Endothelial cell of hepatic sinusoid (primary cell): ENCODE measurements around the gene SULT4A1.

Experiments used
- in situ Hi-C: cut with HindIII; loops from 2 replicates; pipeline ENCODE4 v1.10.0; 2017; ENCODE audit warnings: low sequenced_read_pairs

The SULT4A1 gene

GRCh38 chr22:43867839-43868635 is 5.7 kb upstream of the SULT4A1 start:
- in situ Hi-C loops = loop anchor here (10.0 kb wide), 1 partner anchor 63 kb away; no protein-coding TSS in a partner anchor

DNA sequence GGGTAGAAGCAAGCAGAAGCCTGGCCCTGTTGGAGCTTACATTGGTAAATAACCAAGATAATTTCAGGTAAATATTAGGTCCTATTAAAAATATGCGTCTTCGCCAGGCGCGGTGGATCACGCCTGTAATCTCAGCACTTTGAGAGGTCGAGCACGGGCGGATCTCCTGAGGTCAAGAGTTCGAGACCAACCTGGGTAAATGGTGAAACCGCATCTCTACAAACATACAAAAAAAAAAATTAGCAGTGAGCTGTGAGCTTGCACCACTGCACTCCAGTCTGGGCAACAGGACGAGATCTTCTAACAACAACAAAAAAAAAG is 529 bp upstream of the SULT4A1 start:
- in situ Hi-C loops = loop anchor here (10.0 kb wide), 1 partner anchor 58 kb away; no protein-coding TSS in a partner anchor

DNA sequence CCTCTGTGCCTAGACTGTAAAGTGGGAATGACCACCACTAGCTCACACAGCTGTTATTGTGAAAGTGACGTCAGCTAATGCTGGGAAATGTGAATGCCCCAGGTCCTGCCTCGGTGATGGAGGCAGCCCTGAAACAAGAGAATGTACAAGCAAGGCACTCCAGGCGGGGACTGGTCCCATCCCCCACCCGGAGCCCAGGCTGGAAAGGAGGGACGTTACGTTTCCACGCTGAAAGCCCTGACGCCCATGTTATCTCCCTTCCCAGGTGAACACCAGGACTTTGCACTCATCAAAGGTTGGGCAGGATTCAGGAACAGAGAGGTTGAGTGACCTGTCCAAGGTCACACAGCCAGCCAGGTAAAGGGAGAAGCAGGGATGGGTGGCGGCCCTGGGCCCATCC is 784 bp downstream of the SULT4A1 start:
- in situ Hi-C loops = loop anchor here (10.0 kb wide), 1 partner anchor 57 kb away; no protein-coding TSS in a partner anchor

GRCh38 chr22:43860831-43861230 is 1.5 kb downstream of the SULT4A1 start:
- in situ Hi-C loops = loop anchor here (10.0 kb wide), 1 partner anchor 56 kb away; no protein-coding TSS in a partner anchor

DNA sequence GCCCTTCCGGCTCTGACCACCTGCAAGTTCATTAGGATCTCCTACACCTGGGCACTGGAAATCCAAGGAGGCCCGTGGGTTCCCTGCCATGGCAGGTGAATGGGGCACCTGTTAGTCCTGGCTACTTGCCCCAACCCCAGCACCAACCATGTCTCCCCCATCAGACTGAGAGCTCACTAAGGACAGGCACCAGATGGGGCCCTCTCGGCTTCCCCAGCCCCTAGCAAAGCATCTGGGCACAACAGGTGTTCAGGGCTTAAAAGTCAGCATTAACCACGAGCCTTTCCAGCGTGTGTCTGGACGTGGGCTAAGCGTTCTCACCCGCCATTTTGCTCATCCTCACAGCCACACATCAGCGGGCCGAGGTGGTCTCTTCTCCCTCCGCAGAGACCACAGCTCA is 2.2 kb downstream of the SULT4A1 start:
- in situ Hi-C loops = loop anchor here (10.0 kb wide), 1 partner anchor 55 kb away; no protein-coding TSS in a partner anchor

DNA sequence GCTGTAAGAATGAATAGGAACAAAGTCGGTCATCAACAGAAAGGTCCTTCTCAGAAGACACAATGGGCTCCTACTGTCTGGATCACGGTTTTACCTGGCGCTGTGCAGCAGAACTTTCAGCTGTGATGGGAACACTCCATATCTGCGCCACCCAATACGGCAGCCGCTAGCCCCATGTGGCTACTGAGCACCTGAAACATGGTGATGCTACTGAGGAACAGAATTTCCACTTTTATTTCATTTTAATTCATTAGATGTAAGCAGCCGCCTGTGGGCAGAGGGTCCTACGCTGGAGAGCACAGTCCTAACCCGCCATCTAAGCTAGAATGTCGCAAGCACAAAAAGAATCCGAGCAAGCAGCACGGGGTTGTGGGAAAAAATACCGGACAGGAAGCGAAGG is 2.7 kb downstream of the SULT4A1 start:
- in situ Hi-C loops = loop anchor here (10.0 kb wide), 1 partner anchor 55 kb away; no protein-coding TSS in a partner anchor

- in situ Hi-C loops = no loop called here
These were observed 3.1 kb downstream of the SULT4A1 start for GRCh38 chr22:43859176-43859575.

- in situ Hi-C loops = no loop called here
These were observed 4.0 kb downstream of the SULT4A1 start for GRCh38 chr22:43858156-43858895.

GRCh38 chr22:43857367-43857766 is 4.9 kb downstream of the SULT4A1 start:
- in situ Hi-C loops = no loop called here

DNA sequence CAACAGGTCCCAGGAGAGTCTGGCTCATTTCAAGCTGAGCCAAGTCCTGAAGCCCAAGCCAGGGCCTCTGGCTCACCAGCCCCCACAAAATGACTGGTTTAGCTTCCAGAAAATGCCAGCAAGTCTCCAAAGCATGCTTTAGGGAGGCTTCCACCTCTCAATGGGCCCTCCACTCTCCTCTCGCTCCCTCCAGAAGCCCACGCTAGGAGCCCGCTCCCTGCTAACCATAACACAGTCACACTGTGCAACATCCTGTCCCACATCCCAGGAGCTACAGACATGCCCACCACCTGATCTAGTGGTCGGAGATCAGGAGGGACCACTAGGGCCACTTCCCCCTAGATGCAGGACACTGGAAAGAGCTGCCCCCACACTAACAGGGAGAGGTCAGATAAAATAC is 6.9 kb downstream of the SULT4A1 start:
- in situ Hi-C loops = no loop called here

GRCh38 chr22:43854786-43855271 is 7.5 kb downstream of the SULT4A1 start:
- in situ Hi-C loops = no loop called here

DNA sequence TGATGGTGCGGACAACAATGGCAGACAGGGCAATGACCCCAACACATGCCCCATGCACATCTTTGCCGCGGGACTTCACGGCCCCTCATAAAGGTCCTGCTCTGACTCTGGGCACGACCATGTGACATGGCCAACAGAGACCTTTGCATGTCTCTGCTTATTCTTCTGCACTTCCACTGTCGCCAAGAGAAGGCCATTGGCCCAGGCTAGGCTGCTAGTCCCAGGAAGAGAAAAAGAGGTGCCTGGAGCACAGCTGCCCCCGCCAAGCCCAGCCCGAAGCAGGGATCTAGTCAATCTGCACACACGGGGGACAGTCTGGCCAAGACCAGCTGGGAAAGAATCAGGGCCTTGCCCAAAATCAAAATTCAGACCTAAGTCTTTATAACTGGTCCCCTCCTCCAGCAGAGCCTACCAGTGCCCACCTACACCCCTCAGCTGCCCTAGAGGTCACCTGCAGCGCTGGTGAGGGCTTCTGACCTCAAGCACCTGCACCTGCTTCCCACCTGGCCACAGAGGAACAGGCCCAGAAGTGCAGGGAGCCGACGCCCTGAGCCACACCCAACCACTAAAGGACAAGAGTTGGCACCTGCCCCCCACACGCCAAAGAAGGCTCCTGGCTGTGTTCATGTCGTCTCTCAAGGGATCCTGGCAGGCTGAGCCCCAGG is 8.1 kb downstream of the SULT4A1 start:
- in situ Hi-C loops = no loop called here

GRCh38 chr22:43853328-43853931 is 8.9 kb downstream of the SULT4A1 start:
- in situ Hi-C loops = no loop called here

DNA sequence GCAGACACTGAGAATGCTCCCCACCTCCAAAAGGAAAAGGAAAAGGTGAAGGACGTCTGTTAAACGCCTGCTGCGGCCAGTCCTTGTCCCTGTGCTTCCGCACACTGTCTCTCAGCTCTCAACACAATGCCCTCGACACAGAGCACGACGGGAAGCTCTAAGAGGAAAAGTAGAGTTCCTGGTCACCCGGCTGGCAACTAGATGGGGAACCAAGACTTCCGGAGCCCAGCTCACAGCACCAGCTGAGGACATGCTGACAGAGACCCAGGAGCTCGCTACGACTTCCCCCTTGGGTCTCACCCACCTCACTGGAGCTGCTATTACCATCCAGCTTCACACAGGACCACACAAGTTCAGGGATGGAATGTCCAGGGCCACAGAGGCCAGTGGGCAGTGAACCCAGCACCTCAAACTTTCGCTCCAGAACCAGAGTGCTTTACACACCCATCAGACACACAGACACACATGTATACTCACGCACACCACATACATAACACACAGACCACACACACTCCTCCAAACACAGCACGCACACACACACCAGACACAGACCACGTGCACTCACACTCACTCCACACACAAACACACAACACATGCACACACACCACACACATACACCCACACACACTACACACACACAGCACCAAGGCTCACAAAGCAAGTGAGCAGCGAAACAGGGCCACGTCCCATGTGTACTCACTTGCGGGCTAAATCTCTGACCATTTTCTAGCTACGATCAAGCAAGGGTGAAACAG is 9.6 kb downstream of the SULT4A1 start:
- in situ Hi-C loops = no loop called here

GRCh38 chr22:43851979-43852307 is 10.4 kb downstream of the SULT4A1 start:
- in situ Hi-C loops = no loop called here

GRCh38 chr22:43851058-43851978 is 11.0 kb downstream of the SULT4A1 start:
- in situ Hi-C loops = no loop called here

DNA sequence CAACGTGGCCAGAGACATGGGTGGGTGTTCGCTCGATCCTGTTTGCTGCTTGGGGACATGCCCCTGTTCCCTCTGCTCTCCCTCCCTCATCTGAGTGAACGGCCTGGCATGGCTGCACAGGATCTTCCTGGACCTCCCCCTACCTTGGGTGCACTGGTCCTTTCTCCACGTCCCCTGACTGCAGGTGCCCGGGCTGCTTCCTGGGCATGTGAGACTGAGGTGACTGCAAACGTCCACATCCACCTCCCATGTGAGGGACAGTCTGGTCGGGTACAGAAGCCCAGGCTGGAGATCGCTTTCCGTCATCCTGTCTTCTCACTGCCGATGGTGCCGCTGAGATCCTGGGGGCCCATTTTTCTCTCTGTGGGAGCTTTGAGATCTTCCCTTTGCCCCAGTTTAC is 11.8 kb downstream of the SULT4A1 start:
- in situ Hi-C loops = no loop called here

DNA sequence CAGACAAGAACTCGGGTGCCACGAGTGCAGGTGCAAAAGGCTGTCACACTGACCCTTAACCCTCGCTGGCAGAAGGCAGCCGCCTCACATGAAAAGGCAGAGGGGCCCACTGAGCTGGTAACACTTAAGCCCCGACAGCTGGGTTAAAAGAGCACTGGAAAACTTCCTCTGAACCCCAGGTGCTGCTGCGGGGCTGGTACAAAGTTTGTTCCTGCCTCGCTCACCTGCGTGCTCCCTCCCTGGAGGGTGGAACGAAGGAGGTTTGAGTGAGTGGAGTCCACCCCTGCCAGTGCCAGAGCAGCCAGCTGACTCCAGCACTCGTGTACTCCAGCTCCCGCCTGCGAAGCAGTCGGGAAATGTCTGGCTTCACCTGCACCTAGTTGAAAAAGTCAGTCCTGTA is 12.6 kb downstream of the SULT4A1 start:
- in situ Hi-C loops = no loop called here
